HuH-7 (cell line): ENCODE results near the gene CTNNBL1.

ENCODE experiments used
- DNase-seq: peaks from one replicate; pipeline ENCODE4 v3.0.0; 2011; ENCODE audit warnings: low spot score

The CTNNBL1 gene

GRCh38 chr20:37821696-37822095, 127.9 kb downstream of the CTNNBL1 start:
- DNase-seq = no peak

- DNase-seq = no peak
These were observed 128.3 kb downstream of the CTNNBL1 start for GRCh38 chr20:37822141-37822601.

GRCh38 chr20:37823296-37823980, 129.6 kb downstream of the CTNNBL1 start:
- DNase-seq = no peak

GRCh38 chr20:37827605-37828004, 133.8 kb downstream of the CTNNBL1 start:
- DNase-seq = no peak

- no peak for DNase-seq
These were observed 134.9 kb downstream of the CTNNBL1 start for GRCh38 chr20:37828684-37829083.

- DNase-seq = no peak
These were observed 135.3 kb downstream of the CTNNBL1 start for GRCh38 chr20:37829128-37829527.

GRCh38 chr20:37833221-37833896, 139.5 kb downstream of the CTNNBL1 start:
- no peak for DNase-seq

- no peak for DNase-seq
These were observed 143.1 kb downstream of the CTNNBL1 start for GRCh38 chr20:37836926-37837325.

- DNase-seq = no peak
These were observed 144.1 kb downstream of the CTNNBL1 start for GRCh38 chr20:37837924-37838323.

GRCh38 chr20:37838769-37839431, 145.1 kb downstream of the CTNNBL1 start:
- no peak for DNase-seq

GRCh38 chr20:37839432-37839827, 145.6 kb downstream of the CTNNBL1 start:
- DNase-seq = no peak

- DNase-seq = no peak
These were observed 146.1 kb downstream of the CTNNBL1 start for GRCh38 chr20:37839955-37840354.

- DNase-seq = no peak
These were observed 147.6 kb downstream of the CTNNBL1 start for GRCh38 chr20:37841389-37841788.

- DNase-seq = no peak
These were observed 148.1 kb downstream of the CTNNBL1 start for GRCh38 chr20:37841971-37842370.

- no peak for DNase-seq
These were observed 151.4 kb downstream of the CTNNBL1 start for GRCh38 chr20:37845241-37845681.

GRCh38 chr20:37845878-37846277, 152.0 kb downstream of the CTNNBL1 start:
- DNase-seq = no peak

GRCh38 chr20:37846573-37846972, 152.7 kb downstream of the CTNNBL1 start:
- DNase-seq = no peak

- DNase-seq = no peak
These were observed 154.9 kb downstream of the CTNNBL1 start for GRCh38 chr20:37848706-37849105.

- DNase-seq = no peak
These were observed 155.3 kb downstream of the CTNNBL1 start for GRCh38 chr20:37849156-37849555.

- no peak for DNase-seq
These were observed 155.7 kb downstream of the CTNNBL1 start for GRCh38 chr20:37849566-37849965.

- no peak for DNase-seq
These were observed 156.3 kb downstream of the CTNNBL1 start for GRCh38 chr20:37850036-37850592.

- DNase-seq = no peak
These were observed 157.0 kb downstream of the CTNNBL1 start for GRCh38 chr20:37850724-37851355.
